Panc1 (cell line): ENCODE measurements around the gene BDH2. TPM values are rescaled to one million over a fixed set of nuclear protein-coding genes. Genes with fewer than 3 reads are reported as not detected.

Source experiments
- ATAC-seq: fragments of 200-7000 bp; cut with Tn5 transposase; 2 replicates; pipeline ENCODE4 v1.9.1; 2020; ENCODE audit warnings: mild to moderate bottlenecking, moderate library complexity
- BruUV-seq: library from RNA; stranded (reverse); fragments of 400-500 nt; replicated peaks from 2 replicates; lab custom pipeline; 2021; lab: Mats Ljungman, UMichigan
- CTCF ChIA-PET: fragments of 300-600 bp; sonication (Branson Sonifier 250); formaldehyde crosslinking; loops from one replicate; lab custom pipeline; 2022; ENCODE audit warnings: antibody characterized with exemption; lab: Charles Lee
- POLR2A ChIA-PET: fragments of 300-600 bp; sonication (Branson Sonifier 250); formaldehyde crosslinking; loops from one replicate; lab custom pipeline; 2022; ENCODE audit warnings: antibody characterized with exemption; lab: Charles Lee
- DNase-seq: peaks from one replicate; pipeline ENCODE4 v3.0.0-alpha.2; 2010; ENCODE audit warnings: low read depth, low spot score
- H3K27ac ChIP-seq: 2 replicates; pipeline ENCODE4 v1.5.1; 2011; ENCODE audit warnings: mild to moderate bottlenecking, low read length, inconsistent platforms
- H3K27me3 ChIP-seq: fragments of 200-500 bp; sonication (Bioruptor generic); 2 replicates; pipeline ENCODE4 v1.6.0; 2014; ENCODE audit warnings: low read length, inconsistent platforms; ENCODE audit not compliant: control insufficient read depth, insufficient read depth
- H3K36me3 ChIP-seq: fragments of 200-500 bp; sonication (Bioruptor generic); 2 replicates; pipeline ENCODE4 v1.5.1; 2014; ENCODE audit warnings: inconsistent platforms, mild to moderate bottlenecking, low read length, moderate library complexity; ENCODE audit not compliant: control insufficient read depth, insufficient read depth
- H3K4me1 ChIP-seq: 2 replicates; pipeline ENCODE4 v1.5.1; 2011; ENCODE audit warnings: inconsistent platforms, mild to moderate bottlenecking, low read length, moderate library complexity; ENCODE audit not compliant: control insufficient read depth, insufficient read depth
- H3K4me3 ChIP-seq, 2 experiments: 2 replicates each; pipeline ENCODE4 v1.5.1; 2011 to 2012; ENCODE audit warnings: low read depth in 2 of 2, low read length in 2 of 2, mild to moderate bottlenecking in 2 of 2, inconsistent platforms in 1 of 2, moderate library complexity in 1 of 2
- H3K9me3 ChIP-seq: fragments of 200-500 bp; sonication (Bioruptor generic); 2 replicates; pipeline ENCODE4 v1.5.1; 2014; ENCODE audit warnings: low read depth, mild to moderate bottlenecking, inconsistent platforms, low read length, moderate library complexity; ENCODE audit not compliant: control insufficient read depth, insufficient read depth
- POLR2AphosphoS5 ChIP-seq: IDR thresholded peaks from 2 replicates; pipeline ENCODE4 v1.6.1; 2012; ENCODE audit warnings: mild to moderate bottlenecking, low read depth, low read length, moderate library complexity
- SIN3A ChIP-seq: IDR thresholded peaks from 2 replicates; pipeline ENCODE4 v1.6.1; 2012; ENCODE audit warnings: low read depth, mild to moderate bottlenecking, low read length, moderate library complexity, borderline replicate concordance; ENCODE audit not compliant: insufficient read depth
- TCF7L2 ChIP-seq: IDR thresholded peaks from 2 replicates; pipeline ENCODE4 v1.6.1; 2011; ENCODE audit warnings: mild to moderate bottlenecking, low read depth, low read length, inconsistent platforms
- in situ Hi-C: cut with HindIII; loops from 2 replicates; pipeline ENCODE4 v1.10.0; 2016; ENCODE audit warnings: low sequenced_read_pairs, low pct_unique_long_range_greater_than_20kb
- intact Hi-C: fragments of 100-400 bp; cut with micrococcal nuclease; formaldehyde crosslinking; loops from one replicate; pipeline ENCODE4 v1.10.0; 2022; ENCODE audit not compliant: unreplicated experiment
- total RNA-seq: library from RNA; stranded (reverse); gene quantifications from one replicate; pipeline ENCODE4 v1.2.1, GENCODE V29; 2021; ENCODE audit not compliant: unreplicated experiment
- TF ChIP-seq, protein P1 (sequence below), 2 experiments: IDR thresholded peaks; 2 replicates each; pipeline ENCODE4 v1.6.1; 2011 to 2012; ENCODE audit warnings: low read depth in 2 of 2, control low read depth in 1 of 2, low read length in 1 of 2, mild to moderate bottlenecking in 1 of 2, moderate library complexity in 1 of 2; ENCODE audit not compliant: insufficient read depth in 1 of 2
- TF ChIP-seq, protein P2 (sequence below): fragments of 450-650 bp; IDR thresholded peaks from 2 replicates; pipeline ENCODE4 v1.5.1; 2017; ENCODE audit warnings: mild to moderate bottlenecking

BDH2 gene
- total RNA-seq, 1 experiment from 2014 or later = 0.98 TPM

DNA sequence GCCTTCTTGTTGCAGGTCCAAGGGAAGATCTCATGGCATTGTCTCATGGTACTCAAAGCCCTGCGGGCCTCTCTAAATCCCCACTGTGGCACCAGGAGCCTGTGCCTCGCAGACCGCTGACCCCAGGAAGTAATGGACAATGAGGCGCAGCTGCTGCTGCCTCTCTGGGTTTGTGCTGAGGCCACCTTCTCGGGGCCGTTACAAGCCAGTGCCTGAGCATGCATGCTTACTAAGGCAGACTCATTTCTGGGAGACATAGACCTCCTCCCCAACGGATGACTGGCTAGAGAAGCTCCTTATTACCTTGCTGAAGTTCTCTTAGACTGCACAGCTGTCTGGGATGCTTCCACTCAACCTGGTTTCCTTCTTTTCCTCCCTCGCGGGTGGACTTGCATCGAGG, 1.3 kb downstream of the BDH2 start:
- intact Hi-C loops (loop anchor here (5.0 to 10.0 kb wide), 2 partner anchors 476 to 674 kb away; no protein-coding TSS in a partner anchor), in situ Hi-C loops (no loop called here)
- DNase-seq = no peak
- Histone ChIP-seq H3K9me3 (no peaks in the 10 kb centered on the region), H3K27ac (no peak overlapping the region), H3K27me3 (no peaks in the 10 kb centered on the region), H3K4me3 (no peak overlapping the region), H3K4me1 (no peaks in the 10 kb centered on the region; the same call in 1 of the 2 replicates), H3K36me3 (no peaks in the 10 kb centered on the region)
- ChIA-PET POLR2A (no interaction called here), CTCF (no interaction called here)
- TF ChIP-seq, protein P1, sequence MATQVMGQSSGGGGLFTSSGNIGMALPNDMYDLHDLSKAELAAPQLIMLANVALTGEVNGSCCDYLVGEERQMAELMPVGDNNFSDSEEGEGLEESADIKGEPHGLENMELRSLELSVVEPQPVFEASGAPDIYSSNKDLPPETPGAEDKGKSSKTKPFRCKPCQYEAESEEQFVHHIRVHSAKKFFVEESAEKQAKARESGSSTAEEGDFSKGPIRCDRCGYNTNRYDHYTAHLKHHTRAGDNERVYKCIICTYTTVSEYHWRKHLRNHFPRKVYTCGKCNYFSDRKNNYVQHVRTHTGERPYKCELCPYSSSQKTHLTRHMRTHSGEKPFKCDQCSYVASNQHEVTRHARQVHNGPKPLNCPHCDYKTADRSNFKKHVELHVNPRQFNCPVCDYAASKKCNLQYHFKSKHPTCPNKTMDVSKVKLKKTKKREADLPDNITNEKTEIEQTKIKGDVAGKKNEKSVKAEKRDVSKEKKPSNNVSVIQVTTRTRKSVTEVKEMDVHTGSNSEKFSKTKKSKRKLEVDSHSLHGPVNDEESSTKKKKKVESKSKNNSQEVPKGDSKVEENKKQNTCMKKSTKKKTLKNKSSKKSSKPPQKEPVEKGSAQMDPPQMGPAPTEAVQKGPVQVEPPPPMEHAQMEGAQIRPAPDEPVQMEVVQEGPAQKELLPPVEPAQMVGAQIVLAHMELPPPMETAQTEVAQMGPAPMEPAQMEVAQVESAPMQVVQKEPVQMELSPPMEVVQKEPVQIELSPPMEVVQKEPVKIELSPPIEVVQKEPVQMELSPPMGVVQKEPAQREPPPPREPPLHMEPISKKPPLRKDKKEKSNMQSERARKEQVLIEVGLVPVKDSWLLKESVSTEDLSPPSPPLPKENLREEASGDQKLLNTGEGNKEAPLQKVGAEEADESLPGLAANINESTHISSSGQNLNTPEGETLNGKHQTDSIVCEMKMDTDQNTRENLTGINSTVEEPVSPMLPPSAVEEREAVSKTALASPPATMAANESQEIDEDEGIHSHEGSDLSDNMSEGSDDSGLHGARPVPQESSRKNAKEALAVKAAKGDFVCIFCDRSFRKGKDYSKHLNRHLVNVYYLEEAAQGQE (IDR thresholded peaks at IDR 0.05; ENCODE audit: insufficient read depth in 1 of 2, low read depth in 2 of 2, low read length in 1 of 2) = no peak
- TF ChIP-seq SIN3A = no peak
- no peak for TF ChIP-seq POLR2AphosphoS5
- no peak for TF ChIP-seq TCF7L2
- TF ChIP-seq, protein P2, sequence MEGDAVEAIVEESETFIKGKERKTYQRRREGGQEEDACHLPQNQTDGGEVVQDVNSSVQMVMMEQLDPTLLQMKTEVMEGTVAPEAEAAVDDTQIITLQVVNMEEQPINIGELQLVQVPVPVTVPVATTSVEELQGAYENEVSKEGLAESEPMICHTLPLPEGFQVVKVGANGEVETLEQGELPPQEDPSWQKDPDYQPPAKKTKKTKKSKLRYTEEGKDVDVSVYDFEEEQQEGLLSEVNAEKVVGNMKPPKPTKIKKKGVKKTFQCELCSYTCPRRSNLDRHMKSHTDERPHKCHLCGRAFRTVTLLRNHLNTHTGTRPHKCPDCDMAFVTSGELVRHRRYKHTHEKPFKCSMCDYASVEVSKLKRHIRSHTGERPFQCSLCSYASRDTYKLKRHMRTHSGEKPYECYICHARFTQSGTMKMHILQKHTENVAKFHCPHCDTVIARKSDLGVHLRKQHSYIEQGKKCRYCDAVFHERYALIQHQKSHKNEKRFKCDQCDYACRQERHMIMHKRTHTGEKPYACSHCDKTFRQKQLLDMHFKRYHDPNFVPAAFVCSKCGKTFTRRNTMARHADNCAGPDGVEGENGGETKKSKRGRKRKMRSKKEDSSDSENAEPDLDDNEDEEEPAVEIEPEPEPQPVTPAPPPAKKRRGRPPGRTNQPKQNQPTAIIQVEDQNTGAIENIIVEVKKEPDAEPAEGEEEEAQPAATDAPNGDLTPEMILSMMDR = no peak
- no peak for ATAC-seq
- no TSS peak for BruUV-seq

DNA sequence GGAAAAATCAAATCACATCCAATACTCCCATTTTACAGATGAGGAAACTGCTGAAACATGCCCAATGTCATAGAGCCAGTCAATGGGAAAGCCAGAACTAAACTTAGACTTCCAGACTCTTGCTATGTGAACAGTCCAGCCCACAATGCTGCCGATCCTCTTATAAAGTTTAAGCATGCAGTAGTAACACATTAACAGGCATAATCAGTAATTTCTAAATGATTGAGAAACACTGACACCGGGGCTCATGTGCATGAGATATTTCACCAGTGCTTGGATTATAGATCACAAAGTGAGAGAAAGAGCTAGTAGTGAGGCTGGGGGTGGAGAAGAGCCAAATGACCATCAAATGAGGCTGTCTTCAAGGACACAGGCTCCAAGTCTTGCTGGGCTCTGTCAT, 2.5 kb downstream of the BDH2 start:
- H3K27ac ChIP-seq = no peak overlapping the region
- H3K4me1 ChIP-seq = no peaks in the 10 kb centered on the region; the same call in 1 of the 2 replicates
- H3K4me3 ChIP-seq = no peak overlapping the region
- in situ Hi-C loops (no loop called here), intact Hi-C loops (loop anchor here (5.0 to 10.0 kb wide), 2 partner anchors 475 to 672 kb away; no protein-coding TSS in a partner anchor)
- BruUV-seq = no TSS peak
- H3K9me3 ChIP-seq = no peaks in the 10 kb centered on the region
- ATAC-seq = no peak
- no peak for DNase-seq
- TF ChIP-seq POLR2AphosphoS5 (no peak), SIN3A (no peak), TCF7L2 (no peak)
- TF ChIP-seq, protein P2 = no peak
- TF ChIP-seq, protein P1 (IDR thresholded peaks at IDR 0.05; ENCODE audit: insufficient read depth in 1 of 2, low read depth in 2 of 2, low read length in 1 of 2) = no peak
- ChIA-PET POLR2A (no interaction called here), CTCF (no interaction called here)
- H3K27me3 ChIP-seq = no peaks in the 10 kb centered on the region
- no peaks in the 10 kb centered on the region for H3K36me3 ChIP-seq
